NCI-H524 (cell line): ENCODE results near the gene ITPKC.
"Not testable (repeated sequence)": the region's sequence is repeated elsewhere in the genome, so short reads cannot be mapped to it uniquely, and the experiment has no call there.

Source experiments
- DNase-seq, 2 experiments: peaks; one replicate each; lab custom pipeline; 2025; lab: John Stamatoyannopoulos, UW

Gene ITPKC

GRCh38 chr19:40766385-40766784, 49.5 kb downstream of the ITPKC start:
- DNase-seq, result not testable (repeated sequence)

GRCh38 chr19:40768869-40769268, 52.0 kb downstream of the ITPKC start:
- DNase-seq, result no peak

- peak in 1 of 2 experiments; percentile 26 for DNase-seq
Observed at GRCh38 chr19:40771101-40771862, 54.4 kb downstream of the ITPKC start.

GRCh38 chr19:40774916-40775631, 58.2 kb downstream of the ITPKC start, which contains the start of gene MIA:
Gene MIA (plus strand): TSS chr19:40775521. CDS start chr19:40775543, 22 bp downstream.
- DNase-seq, result no peak

- DNase-seq, result no peak
Observed at GRCh38 chr19:40775632-40776022, 58.7 kb downstream of the ITPKC start.

GRCh38 chr19:40776364-40776763, 59.5 kb downstream of the ITPKC start:
- DNase-seq, result no peak

- peak; percentile 88 to 96 for DNase-seq
Observed at GRCh38 chr19:40776932-40777644, 60.2 kb downstream of the ITPKC start.

- DNase-seq, result no peak
Observed at GRCh38 chr19:40777645-40777936, 60.7 kb downstream of the ITPKC start.

GRCh38 chr19:40777937-40778705, 61.2 kb downstream of the ITPKC start, which contains the start of gene RAB4B:
Gene RAB4B (plus strand): TSS chr19:40778247. CDS start chr19:40778376, 129 bp downstream.
- DNase-seq, result peak; percentile 100

- no peak for DNase-seq
Observed at GRCh38 chr19:40778706-40779284, 61.9 kb downstream of the ITPKC start.

GRCh38 chr19:40780582-40780981, 63.7 kb downstream of the ITPKC start:
- DNase-seq, result no peak

GRCh38 chr19:40781140-40781539, 64.2 kb downstream of the ITPKC start:
- DNase-seq, result no peak

GRCh38 chr19:40783711-40784110, 66.8 kb downstream of the ITPKC start:
- DNase-seq, result no peak

- DNase-seq, result not testable (repeated sequence)
Observed at GRCh38 chr19:40784146-40784545, 67.2 kb downstream of the ITPKC start.

- DNase-seq, result no peak
Observed at GRCh38 chr19:40785526-40785925, 68.6 kb downstream of the ITPKC start.

GRCh38 chr19:40786060-40787037, 69.4 kb downstream of the ITPKC start:
- no peak for DNase-seq
